AG09319 (cell line): ENCODE measurements around the gene ANKMY1.

Source experiments
- DNase-seq: peaks from one replicate; pipeline ENCODE4 v3.0.0-alpha.2; 2010; ENCODE audit warnings: low read depth; ENCODE audit errors: extremely low read depth
- CTCF ChIP-seq: IDR thresholded peaks from 2 replicates; pipeline ENCODE4 v1.5.1; 2011; ENCODE audit warnings: low read depth, mild to moderate bottlenecking, inconsistent platforms, low read length, moderate library complexity

Gene ANKMY1

DNA sequence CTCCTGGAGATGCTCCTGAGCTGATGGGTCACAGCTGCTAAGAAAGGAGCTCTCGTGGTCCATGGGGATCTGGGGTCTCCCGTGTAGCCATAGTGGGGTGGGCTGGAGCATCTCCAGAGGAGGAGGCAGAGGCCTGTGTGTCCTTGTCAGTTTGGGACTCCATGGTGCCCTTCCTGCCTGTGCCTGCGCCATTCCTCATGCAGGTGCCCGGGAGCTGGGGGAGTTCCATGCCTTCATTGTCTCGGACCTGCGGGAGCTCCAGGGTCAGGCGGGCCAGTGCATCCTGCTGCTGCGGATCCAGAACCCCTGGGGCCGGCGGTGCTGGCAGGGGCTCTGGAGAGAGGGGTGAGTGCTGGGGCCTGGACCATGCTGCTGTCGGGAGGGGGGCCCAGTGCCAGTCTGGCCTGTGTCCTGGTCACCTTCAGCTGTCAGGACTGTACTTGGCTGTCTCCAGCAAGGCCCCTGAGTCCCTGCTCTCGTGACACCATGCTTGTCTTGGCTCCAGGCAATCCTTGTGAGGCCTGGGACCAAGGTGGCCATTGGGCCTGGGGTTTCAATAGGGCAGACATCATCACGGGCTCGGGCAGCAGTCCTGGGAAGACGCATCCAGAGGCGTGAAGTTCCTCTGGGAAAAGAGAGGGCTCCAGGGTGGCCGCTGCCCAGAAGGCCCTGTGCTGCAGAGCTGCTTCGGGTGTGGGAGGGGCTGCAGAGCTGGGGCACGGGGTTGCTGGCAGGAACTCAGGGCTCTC is 36.1 kb upstream of the ANKMY1 start:
- no peak for DNase-seq
- TF ChIP-seq CTCF, result no peak

DNA sequence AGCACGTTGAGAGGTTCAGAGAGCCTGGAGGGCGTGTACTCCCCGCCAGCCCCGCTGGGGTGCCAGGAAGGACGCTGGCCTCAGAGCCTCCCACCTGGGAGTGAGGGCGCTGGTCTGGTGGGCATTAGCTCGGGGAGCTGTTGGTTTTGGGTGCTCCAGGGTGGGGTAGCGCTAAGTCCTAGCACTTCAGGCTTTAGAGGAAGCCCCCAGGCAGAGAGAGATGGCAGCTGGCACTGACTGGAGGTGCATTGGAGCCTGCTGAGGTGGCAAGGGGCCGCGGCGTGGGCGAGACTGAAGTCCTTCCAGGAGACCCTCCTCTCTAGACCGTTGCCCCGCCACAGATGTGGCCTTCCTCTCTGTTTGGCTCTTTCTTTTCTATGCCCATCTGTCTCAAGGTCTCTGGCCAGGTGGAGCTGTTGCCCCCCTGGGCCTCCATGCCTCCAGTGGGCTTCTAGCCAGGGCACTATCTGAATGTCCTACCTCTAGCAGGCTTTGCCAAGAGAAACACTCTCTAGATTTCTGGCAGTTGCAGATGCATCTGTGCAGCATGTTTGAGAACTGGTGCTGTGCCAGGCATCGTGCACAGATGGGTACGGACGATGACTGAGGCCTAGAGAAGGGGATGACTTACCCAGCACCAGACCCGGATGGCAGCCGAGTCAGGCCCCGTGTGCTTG is 35.4 kb upstream of the ANKMY1 start:
- no peak for DNase-seq
- TF ChIP-seq CTCF, result no peak

DNA sequence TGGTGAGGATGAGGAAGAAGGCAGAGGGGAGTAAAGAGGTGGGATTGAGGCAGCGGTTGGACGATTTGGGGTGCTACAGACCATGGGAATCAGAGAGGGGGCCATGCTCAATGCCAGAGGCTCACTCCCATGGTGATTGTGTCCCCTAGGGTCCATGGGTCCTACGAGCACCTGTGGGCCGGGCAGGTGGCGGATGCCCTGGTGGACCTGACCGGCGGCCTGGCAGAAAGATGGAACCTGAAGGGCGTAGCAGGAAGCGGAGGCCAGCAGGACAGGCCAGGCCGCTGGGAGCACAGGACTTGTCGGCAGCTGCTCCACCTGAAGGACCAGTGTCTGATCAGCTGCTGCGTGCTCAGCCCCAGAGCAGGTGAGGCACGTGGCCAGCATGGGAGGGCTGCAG is 34.0 kb upstream of the ANKMY1 start:
- no peak for DNase-seq
- TF ChIP-seq CTCF, result no peak

GRCh38 chr2:240591226-240591625 is 33.4 kb upstream of the ANKMY1 start:
- no peak for TF ChIP-seq CTCF

GRCh38 chr2:240590681-240591111 is 32.9 kb upstream of the ANKMY1 start:
- TF ChIP-seq CTCF, result no peak
- DNase-seq, result no peak

More at GRCh38 chr2:240591226-240591625, 33.4 kb upstream of the ANKMY1 start:
- no peak for DNase-seq

GRCh38 chr2:240589850-240590525 is 32.2 kb upstream of the ANKMY1 start:
- no peak for TF ChIP-seq CTCF
- DNase-seq, result no peak

GRCh38 chr2:240589375-240589774 is 31.6 kb upstream of the ANKMY1 start:
- TF ChIP-seq CTCF, result no peak
- no peak for DNase-seq
